ENCODE data around the gene UBE2E2. TPM values are rescaled to one million over a fixed set of nuclear protein-coding genes. Genes with fewer than 3 reads are reported as not detected.

Gene UBE2E2
- total and polyA plus RNA-seq, 2 of the 13 experiments (the other 11 are each of a cell fraction or from before 2014, with no cell fraction given), result 0.77 to 1.5 TPM

DNA sequence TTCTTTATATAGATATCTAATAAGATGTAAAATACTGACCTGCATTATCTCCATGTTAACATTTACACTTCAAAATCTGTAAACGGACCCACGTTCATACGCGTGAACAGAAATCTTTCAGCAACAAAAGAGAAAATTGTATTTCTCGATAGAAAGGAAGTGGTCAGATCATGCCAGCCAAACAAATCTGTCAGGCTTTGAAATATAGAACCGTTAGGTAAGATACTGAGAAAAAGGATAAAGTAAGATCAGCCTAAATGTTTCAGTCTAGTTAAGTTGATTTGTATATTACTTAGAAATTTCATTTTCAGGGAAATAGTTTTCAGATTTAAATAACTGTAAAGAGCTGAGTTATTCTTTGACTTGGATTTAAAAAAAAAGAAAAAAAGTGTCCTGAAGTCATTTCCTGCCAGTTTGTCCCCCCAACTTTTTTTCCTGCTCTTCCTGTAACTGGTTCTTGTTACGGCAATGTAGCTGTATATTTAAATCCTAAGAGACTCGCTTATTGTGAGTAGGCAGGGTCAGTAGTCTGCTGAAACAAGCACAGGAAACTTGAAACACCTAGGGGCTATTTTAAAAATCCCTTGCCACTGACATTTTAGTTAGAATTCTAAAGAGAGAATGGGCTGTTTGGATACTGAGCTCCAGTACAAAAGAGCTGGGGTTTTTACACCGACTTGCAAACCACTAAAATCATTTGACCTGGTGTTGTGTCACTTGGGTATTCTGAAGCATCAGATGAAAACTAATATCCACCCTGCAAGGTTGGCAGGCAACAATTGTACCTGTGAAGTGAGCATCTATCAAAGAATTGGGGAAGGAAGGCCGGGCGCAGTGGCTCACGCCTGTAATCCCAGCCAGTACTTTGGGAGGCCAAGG lies 237.5 kb downstream of the UBE2E2 start:
- Histone ChIP-seq H3K27me3 (ENCODE audit: control insufficient read depth in 1 of 2, insufficient read depth in 2 of 2, low read length in 2 of 2) (no peaks in the 10 kb centered on the region), H3K9me3 (ENCODE audit: low read length) (no peaks in the 10 kb centered on the region), H4K20me1 (ENCODE audit: insufficient read depth, low read length) (no peaks in the 10 kb centered on the region), H3K27ac (ENCODE audit: extremely low read length, insufficient read depth, low read length) (no peak overlapping the region), H3K36me3 (replicated peaks in 1 of 2; ENCODE audit: control insufficient read depth in 1 of 2, insufficient read depth in 2 of 2, low read length in 2 of 2) (no peaks in the 10 kb centered on the region), H3K4me2 (ENCODE audit: low read depth, low read length) (no peak overlapping the region), H3K4me3 (replicated peaks in 1 of 3; ENCODE audit: insufficient read depth in 1 of 3, low read depth in 2 of 3, low read length in 3 of 3) (no peak overlapping the region), H3K4me1 (ENCODE audit: insufficient read depth, low read length) (no peaks in the 10 kb centered on the region), H2AFZ (ENCODE audit: low read length) (no peak overlapping the region), H3K79me2 (ENCODE audit: insufficient read depth, low read length) (no peaks in the 10 kb centered on the region), H3K9ac (ENCODE audit: insufficient read depth, low read depth, low read length) (no peak overlapping the region)
- CTCF ChIA-PET (ENCODE audit: low intra/inter-chr PET ratio, low total read pairs), result no interaction called here
- intact Hi-C loops (cut with micrococcal nuclease; ENCODE audit: unreplicated experiment), result no loop called here
- TF ChIP-seq KLF6 (CRISPR knock-in tag; IDR thresholded peaks at IDR 0.05) (no peak), ZNF382 (CRISPR knock-in tag; IDR thresholded peaks at IDR 0.05; ENCODE audit: borderline replicate concordance) (no peak), ZNF121 (CRISPR knock-in tag; IDR thresholded peaks at IDR 0.05) (no peak), KLF15 (CRISPR knock-in tag; IDR thresholded peaks at IDR 0.05; ENCODE audit: borderline replicate concordance) (no peak), ZNF296 (CRISPR knock-in tag; conservative IDR thresholded peaks at IDR 0.05) (no peak), POLR2AphosphoS2 (IDR thresholded peaks at IDR 0.05; ENCODE audit: low read depth, low read length) (no peak), NFE2L1 (CRISPR knock-in tag; IDR thresholded peaks at IDR 0.05; ENCODE audit: borderline replicate concordance) (no peak), KDM4B (CRISPR knock-in tag; IDR thresholded peaks at IDR 0.05) (no peak), MXI1 (IDR thresholded peaks at IDR 0.05; ENCODE audit: borderline replicate concordance, low read depth, low read length) (no peak), ZSCAN30 (CRISPR knock-in tag; IDR thresholded peaks at IDR 0.05) (no peak), SNAPC2 (CRISPR knock-in tag; IDR thresholded peaks at IDR 0.05) (no peak), GTF2F1 (IDR thresholded peaks at IDR 0.05; ENCODE audit: low read length) (no peak)
- TF ChIP-seq, protein P1, sequence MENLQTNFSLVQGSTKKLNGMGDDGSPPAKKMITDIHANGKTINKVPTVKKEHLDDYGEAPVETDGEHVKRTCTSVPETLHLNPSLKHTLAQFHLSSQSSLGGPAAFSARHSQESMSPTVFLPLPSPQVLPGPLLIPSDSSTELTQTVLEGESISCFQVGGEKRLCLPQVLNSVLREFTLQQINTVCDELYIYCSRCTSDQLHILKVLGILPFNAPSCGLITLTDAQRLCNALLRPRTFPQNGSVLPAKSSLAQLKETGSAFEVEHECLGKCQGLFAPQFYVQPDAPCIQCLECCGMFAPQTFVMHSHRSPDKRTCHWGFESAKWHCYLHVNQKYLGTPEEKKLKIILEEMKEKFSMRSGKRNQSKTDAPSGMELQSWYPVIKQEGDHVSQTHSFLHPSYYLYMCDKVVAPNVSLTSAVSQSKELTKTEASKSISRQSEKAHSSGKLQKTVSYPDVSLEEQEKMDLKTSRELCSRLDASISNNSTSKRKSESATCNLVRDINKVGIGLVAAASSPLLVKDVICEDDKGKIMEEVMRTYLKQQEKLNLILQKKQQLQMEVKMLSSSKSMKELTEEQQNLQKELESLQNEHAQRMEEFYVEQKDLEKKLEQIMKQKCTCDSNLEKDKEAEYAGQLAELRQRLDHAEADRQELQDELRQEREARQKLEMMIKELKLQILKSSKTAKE (CRISPR knock-in tag; IDR thresholded peaks at IDR 0.05; ENCODE audit: borderline replicate concordance), result no peak
- TF ChIP-seq, protein P2, sequence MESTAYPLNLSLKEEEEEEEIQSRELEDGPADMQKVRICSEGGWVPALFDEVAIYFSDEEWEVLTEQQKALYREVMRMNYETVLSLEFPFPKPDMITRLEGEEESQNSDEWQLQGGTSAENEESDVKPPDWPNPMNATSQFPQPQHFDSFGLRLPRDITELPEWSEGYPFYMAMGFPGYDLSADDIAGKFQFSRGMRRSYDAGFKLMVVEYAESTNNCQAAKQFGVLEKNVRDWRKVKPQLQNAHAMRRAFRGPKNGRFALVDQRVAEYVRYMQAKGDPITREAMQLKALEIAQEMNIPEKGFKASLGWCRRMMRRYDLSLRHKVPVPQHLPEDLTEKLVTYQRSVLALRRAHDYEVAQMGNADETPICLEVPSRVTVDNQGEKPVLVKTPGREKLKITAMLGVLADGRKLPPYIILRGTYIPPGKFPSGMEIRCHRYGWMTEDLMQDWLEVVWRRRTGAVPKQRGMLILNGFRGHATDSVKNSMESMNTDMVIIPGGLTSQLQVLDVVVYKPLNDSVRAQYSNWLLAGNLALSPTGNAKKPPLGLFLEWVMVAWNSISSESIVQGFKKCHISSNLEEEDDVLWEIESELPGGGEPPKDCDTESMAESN (CRISPR knock-in tag; conservative IDR thresholded peaks at IDR 0.05), result no peak
- TF ChIP-seq, protein P3, sequence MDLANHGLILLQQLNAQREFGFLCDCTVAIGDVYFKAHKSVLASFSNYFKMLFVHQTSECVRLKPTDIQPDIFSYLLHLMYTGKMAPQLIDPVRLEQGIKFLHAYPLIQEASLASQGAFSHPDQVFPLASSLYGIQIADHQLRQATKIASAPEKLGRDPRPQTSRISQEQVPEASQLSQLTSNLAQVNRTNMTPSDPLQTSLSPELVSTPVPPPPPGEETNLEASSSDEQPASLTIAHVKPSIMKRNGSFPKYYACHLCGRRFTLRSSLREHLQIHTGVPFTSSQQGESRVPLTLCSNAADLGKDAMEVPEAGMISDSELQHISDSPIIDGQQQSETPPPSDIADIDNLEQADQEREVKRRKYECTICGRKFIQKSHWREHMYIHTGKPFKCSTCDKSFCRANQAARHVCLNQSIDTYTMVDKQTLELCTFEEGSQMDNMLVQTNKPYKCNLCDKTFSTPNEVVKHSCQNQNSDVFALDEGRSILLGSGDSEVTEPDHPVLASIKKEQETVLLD (CRISPR knock-in tag; IDR thresholded peaks at IDR 0.05; ENCODE audit: low read depth), result no peak
- TF ChIP-seq, protein P4, sequence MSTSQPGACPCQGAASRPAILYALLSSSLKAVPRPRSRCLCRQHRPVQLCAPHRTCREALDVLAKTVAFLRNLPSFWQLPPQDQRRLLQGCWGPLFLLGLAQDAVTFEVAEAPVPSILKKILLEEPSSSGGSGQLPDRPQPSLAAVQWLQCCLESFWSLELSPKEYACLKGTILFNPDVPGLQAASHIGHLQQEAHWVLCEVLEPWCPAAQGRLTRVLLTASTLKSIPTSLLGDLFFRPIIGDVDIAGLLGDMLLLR (CRISPR knock-in tag; IDR thresholded peaks at IDR 0.05), result no peak
- POLR2A ChIA-PET, result no interaction called here
- FAIRE-seq (no peak), ATAC-seq (no peak), DNase-seq (ENCODE audit: low spot score) (no peak)
- BruUV-seq (replicated peaks), result no TSS peak
- 52% methylated on average over 12 of the region's 12 CpGs for WGBS (ENCODE audit: low lambda C conversion rate)
- in situ Hi-C loops (cut with HindIII; ENCODE audit: extremely low pct_ligation_motif_present, low pct_unique_long_range_greater_than_20kb), result no loop called here

All from HepG2 (cell line).